GM19043 (cell line): ENCODE results near the gene SURF1.
"Not testable (repeated sequence)": the region's sequence is repeated elsewhere in the genome, so short reads cannot be mapped to it uniquely, and the experiment has no call there.

ENCODE experiments used
- ATAC-seq: cut with Tn5 transposase; IDR thresholded peaks from one replicate; pipeline ENCODE4 v1.9.1; 2021; ENCODE audit warnings: low read depth; ENCODE audit not compliant: unreplicated experiment

The SURF1 gene

GRCh38 chr9:133327834-133328484 lies 28.3 kb downstream of the SURF1 start:
- no peak for ATAC-seq

- not testable (repeated sequence) for ATAC-seq
Observed at GRCh38 chr9:133327021-133327420, 29.3 kb downstream of the SURF1 start.

- ATAC-seq, result no peak
Observed at GRCh38 chr9:133323991-133324703, 32.1 kb downstream of the SURF1 start.

- no peak for ATAC-seq
Observed at GRCh38 chr9:133323211-133323610, 33.1 kb downstream of the SURF1 start.

- ATAC-seq, result no peak
Observed at GRCh38 chr9:133322701-133323100, 33.6 kb downstream of the SURF1 start.

GRCh38 chr9:133321411-133321935 lies 34.8 kb downstream of the SURF1 start:
- ATAC-seq, result no peak

- ATAC-seq, result no peak
Observed at GRCh38 chr9:133320421-133320881, 35.8 kb downstream of the SURF1 start.

- not testable (repeated sequence) for ATAC-seq
Observed at GRCh38 chr9:133317551-133317950, 38.7 kb downstream of the SURF1 start.

- no peak for ATAC-seq
Observed at GRCh38 chr9:133315997-133316396, 40.3 kb downstream of the SURF1 start.

- no peak for ATAC-seq
Observed at GRCh38 chr9:133309608-133310007, 46.7 kb downstream of the SURF1 start.

- no peak for ATAC-seq
Observed at GRCh38 chr9:133307301-133307700, 49.0 kb downstream of the SURF1 start.

- ATAC-seq, result no peak
Observed at GRCh38 chr9:133306242-133307204, 49.8 kb downstream of the SURF1 start.

GRCh38 chr9:133305731-133306130 lies 50.6 kb downstream of the SURF1 start:
- ATAC-seq, result no peak

GRCh38 chr9:133304477-133305377 lies 51.6 kb downstream of the SURF1 start:
- ATAC-seq, result no peak

GRCh38 chr9:133304158-133304470 lies 52.2 kb downstream of the SURF1 start:
- ATAC-seq, result no peak

- ATAC-seq, result no peak
Observed at GRCh38 chr9:133303266-133304157, 52.8 kb downstream of the SURF1 start.
